ENCODE measurements around the gene VAV1. TPM values are rescaled to one million over a fixed set of nuclear protein-coding genes. Genes with fewer than 3 reads are reported as not detected.
A peak's percentile ranks its signal among the peaks of the same experiment; 100 is the strongest.

The VAV1 gene
- total and polyA plus RNA-seq, 9 of the 15 experiments (the other 6 are each of a cell fraction or from before 2014, with no cell fraction given), result 0.46 to 20.1 (median 11.1) TPM

- TF ChIP-seq PTBP1 (IDR thresholded peaks at IDR 0.05; ENCODE audit: low read depth, low read length), result no peak
- TF ChIP-seq C11orf30 (IDR thresholded peaks at IDR 0.05; ENCODE audit: low read depth), result no peak
- no peak for TF ChIP-seq ZBTB34 (CRISPR knock-in tag; IDR thresholded peaks at IDR 0.05)
- no peak for TF ChIP-seq TAF15 (IDR thresholded peaks at IDR 0.05; ENCODE audit: low read depth, low read length)
- no peak for TF ChIP-seq SNIP1 (IDR thresholded peaks at IDR 0.05; ENCODE audit: low read depth)
- no peak for TF ChIP-seq ZFP30 (CRISPR knock-in tag; IDR thresholded peaks at IDR 0.05; ENCODE audit: borderline replicate concordance)
- no peak for TF ChIP-seq ZBTB7A (IDR thresholded peaks at IDR 0.05; ENCODE audit: borderline replicate concordance, control insufficient read depth, low read depth, low read length)
- no peak for TF ChIP-seq ZSCAN29 (IDR thresholded peaks at IDR 0.05)
- no peak for TF ChIP-seq CREB3L1 (IDR thresholded peaks at IDR 0.05; ENCODE audit: borderline replicate concordance, low read depth)
Measured at GRCh38 chr19:6809262-6809661, 36.8 kb downstream of the VAV1 start (continued).

- intact Hi-C loops (cut with micrococcal nuclease), result no loop called here
- POLR2A ChIA-PET, result interaction anchor here (1.0 kb wide), 2 partner anchors 9 to 11 kb away, joined by 3 to 6 read pairs; no protein-coding TSS in a partner anchor
- no TSS peak for BruUV-seq (replicated peaks)
- TF ChIP-seq ZNF184 (CRISPR knock-in tag; IDR thresholded peaks at IDR 0.05) (no peak), E4F1 (CRISPR knock-in tag; IDR thresholded peaks at IDR 0.05; ENCODE audit: borderline replicate concordance) (no peak), NRF1 (conservative IDR thresholded peaks at IDR 0.05 in 1 of 2, IDR thresholded peaks at IDR 0.05 in 1 of 2) (no peak), KLF1 (tag; IDR thresholded peaks at IDR 0.05) (no peak), ZSCAN32 (CRISPR knock-in tag; IDR thresholded peaks at IDR 0.05) (no peak), PHB (CRISPR knock-in tag; IDR thresholded peaks at IDR 0.05) (no peak)
Measured at GRCh38 chr19:6811378-6811777, 38.9 kb downstream of the VAV1 start.

More at GRCh38 chr19:6811378-6811777, 38.9 kb downstream of the VAV1 start:
- in situ Hi-C loops (cut with MboI), result no loop called here
- Histone ChIP-seq H3K27ac (ENCODE audit: extremely low read depth, low read depth, low read length) (no peak overlapping the region), H3K79me2 (ENCODE audit: control insufficient read depth, insufficient read depth, low read length) (no peaks in the 10 kb centered on the region), H3K4me3 (no peak overlapping the region), H3K4me2 (ENCODE audit: insufficient read depth, low read length) (no peak overlapping the region), H3K4me1 (replicated peaks in 1 of 2; ENCODE audit: control insufficient read depth in 2 of 2, insufficient read depth in 2 of 2, low read length in 2 of 2) (no peaks in the 10 kb centered on the region; a peak in 1 of 5 replicates), H3K9ac (ENCODE audit: insufficient read depth in 1 of 2, low read depth in 2 of 2, low read length in 2 of 2) (no peak overlapping the region), H4K20me1 (replicated peaks; ENCODE audit: control insufficient read depth, insufficient read depth, low read length) (no peaks in the 10 kb centered on the region), H3K36me3 (ENCODE audit: control insufficient read depth, insufficient read depth, low read length) (no peaks in the 10 kb centered on the region), H3K9me3 (replicated peaks; ENCODE audit: control insufficient read depth, insufficient read depth, low read depth, low read length) (peaks cover 4% of the 10 kb centered on the region; the same call in 1 of the 2 replicates), H3K27me3 (ENCODE audit: control insufficient read depth in 2 of 2, insufficient read depth in 2 of 2, low read length in 2 of 2) (no peaks in the 10 kb centered on the region), H2AFZ (ENCODE audit: low read depth, low read length) (peak overlapping the region; percentile 58; the same call in 1 of the 2 replicates), H3K9me1 (ENCODE audit: control insufficient read depth, insufficient read depth, low read length) (no peaks in the 10 kb centered on the region)
- CTCF ChIA-PET (ENCODE audit: low intra/inter-chr PET ratio), result no interaction called here
- DNase-seq (ENCODE audit: extremely low read depth in 1 of 4, low spot score in 3 of 4) (no peak), ATAC-seq (no peak), FAIRE-seq (no peak)
- WGBS (ENCODE audit: insufficient coverage, low coverage, missing lambda C conversion rate), result 38% methylated on average over 3 of the region's 3 CpGs

Data from K562 (cell line).